Smooth muscle cell (in vitro differentiated cells): Measurements from ENCODE around the gene DISP3. TPM values are rescaled to one million over a fixed set of nuclear protein-coding genes. Genes with fewer than 3 reads are reported as not detected.

ENCODE experiments used
- DNase-seq: peaks from one replicate; lab custom pipeline; 2025; ENCODE audit not compliant: unreplicated experiment; lab: John Stamatoyannopoulos, UW
- H2AFZ ChIP-seq: fragments of 200-600 bp; sonication (generic); 2 replicates; pipeline ENCODE4 v1.6.0; 2016; ENCODE audit warnings: antibody characterized with exemption, low read depth, mild to moderate bottlenecking
- H3F3A ChIP-seq: fragments of 200-600 bp; sonication (generic); 2 replicates; pipeline ENCODE4 v1.6.0; 2017; ENCODE audit warnings: antibody characterized with exemption, low read depth
- H3K27ac ChIP-seq: fragments of 200-600 bp; sonication (generic); 2 replicates; pipeline ENCODE4 v1.5.1; 2016; ENCODE audit warnings: low read depth, mild to moderate bottlenecking
- H3K27me3 ChIP-seq: fragments of 200-600 bp; sonication (generic); 2 replicates; pipeline ENCODE4 v1.6.1; 2016; ENCODE audit warnings: low read depth, mild to moderate bottlenecking
- H3K36me3 ChIP-seq: fragments of 200-600 bp; sonication (generic); 2 replicates; pipeline ENCODE4 v1.5.1; 2016; ENCODE audit warnings: low read depth
- H3K4me1 ChIP-seq: fragments of 200-600 bp; sonication (generic); 2 replicates; pipeline ENCODE4 v1.5.1; 2016; ENCODE audit warnings: low read depth
- H3K4me2 ChIP-seq: fragments of 200-600 bp; sonication (generic); 2 replicates; pipeline ENCODE4 v1.6.0; 2016; ENCODE audit warnings: mild to moderate bottlenecking
- H3K4me3 ChIP-seq: fragments of 200-600 bp; sonication (generic); 2 replicates; pipeline ENCODE4 v1.5.1; 2016; ENCODE audit warnings: mild to moderate bottlenecking
- H3K79me2 ChIP-seq: fragments of 200-600 bp; sonication (generic); 2 replicates; pipeline ENCODE4 v1.6.0; 2016; ENCODE audit warnings: low read depth, mild to moderate bottlenecking
- H3K9ac ChIP-seq: fragments of 200-600 bp; sonication (generic); 2 replicates; pipeline ENCODE4 v1.6.0; 2016; ENCODE audit warnings: low read depth
- H3K9me3 ChIP-seq: fragments of 200-600 bp; sonication (generic); replicated peaks from 2 replicates; pipeline ENCODE4 v1.5.1; 2016; ENCODE audit warnings: low read depth
- H4K20me1 ChIP-seq: fragments of 200-600 bp; sonication (generic); 2 replicates; pipeline ENCODE4 v1.6.0; 2016; ENCODE audit warnings: low read depth
- WGBS: methylation state at CpG from one replicate; pipeline ENCODE4 v1.1.7; 2016; ENCODE audit warnings: low lambda C conversion rate; 5-methylcytosine and 5-hydroxymethylcytosine counted together
- polyA plus RNA-seq: library from polyadenylated mRNA; unstranded; fragments of >200 nt; fragmentation: Nextera tagmentation; extraction: Ambion mirVana; gene quantifications from 2 replicates; pipeline ENCODE4 v1.2.1, GENCODE V29; 2016
- total RNA-seq: library from RNA; depleted of rRNA; stranded (reverse); fragments of >200 nt; gene quantifications from 2 replicates; pipeline ENCODE4 v1.2.3, GENCODE V29; 2014
- TF ChIP-seq, protein P1 (sequence below): fragments of 200-600 bp; sonication (generic); IDR thresholded peaks from 2 replicates; pipeline ENCODE4 v1.5.1; 2017; ENCODE audit warnings: borderline replicate concordance, mild to moderate bottlenecking, antibody characterized with exemption; ENCODE audit not compliant: insufficient read depth, poor library complexity, severe bottlenecking

The DISP3 gene
- total and polyA plus RNA-seq, 2 experiments from 2014 or later: 0.17 TPM; not detected in 1

DNA sequence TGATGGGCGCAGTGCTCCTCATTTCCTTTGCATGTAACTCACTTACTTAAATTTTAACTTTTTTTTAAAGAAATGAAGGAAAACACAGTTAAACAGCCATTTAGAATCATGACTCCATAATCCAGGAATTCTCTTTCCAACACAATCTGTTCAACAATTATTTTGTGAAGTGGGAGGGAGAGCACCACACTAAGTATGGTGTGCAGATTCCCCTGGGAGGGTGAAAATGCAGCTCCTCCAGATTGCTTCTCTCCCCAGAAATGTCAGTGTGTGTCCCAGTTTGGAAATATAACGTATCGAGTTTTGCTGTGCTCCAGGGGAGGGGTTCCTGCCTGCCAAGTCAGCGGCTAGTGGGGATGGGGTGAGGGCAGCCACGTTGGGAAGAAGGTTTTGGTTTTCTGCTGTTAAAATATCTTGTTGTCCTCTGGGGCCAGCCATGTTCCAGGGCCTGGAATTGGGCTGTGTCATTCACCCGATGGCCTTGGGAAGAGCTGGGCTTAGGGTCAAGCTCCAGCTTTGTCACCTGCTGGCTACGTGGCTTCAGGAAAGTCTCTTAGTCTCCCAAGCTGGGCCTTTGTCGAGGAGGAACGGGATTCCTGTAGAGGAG, 17.3 kb upstream of the DISP3 start:
- Histone ChIP-seq H3K9me3 (no peaks in the 10 kb centered on the region), H3K27me3 (peaks cover 18% of the 10 kb centered on the region), H3K36me3 (no peaks in the 10 kb centered on the region), H3K9ac (no peak overlapping the region), H2AFZ (no peak overlapping the region), H3K79me2 (no peaks in the 10 kb centered on the region), H3F3A (no peaks in the 10 kb centered on the region), H3K4me1 (no peaks in the 10 kb centered on the region), H3K27ac (no peak overlapping the region), H4K20me1 (no peaks in the 10 kb centered on the region), H3K4me2 (no peak overlapping the region), H3K4me3 (no peak overlapping the region)
- DNase-seq: no peak
- WGBS: 80% methylated on average over 9 of the region's 9 CpGs
- TF ChIP-seq, protein P1, sequence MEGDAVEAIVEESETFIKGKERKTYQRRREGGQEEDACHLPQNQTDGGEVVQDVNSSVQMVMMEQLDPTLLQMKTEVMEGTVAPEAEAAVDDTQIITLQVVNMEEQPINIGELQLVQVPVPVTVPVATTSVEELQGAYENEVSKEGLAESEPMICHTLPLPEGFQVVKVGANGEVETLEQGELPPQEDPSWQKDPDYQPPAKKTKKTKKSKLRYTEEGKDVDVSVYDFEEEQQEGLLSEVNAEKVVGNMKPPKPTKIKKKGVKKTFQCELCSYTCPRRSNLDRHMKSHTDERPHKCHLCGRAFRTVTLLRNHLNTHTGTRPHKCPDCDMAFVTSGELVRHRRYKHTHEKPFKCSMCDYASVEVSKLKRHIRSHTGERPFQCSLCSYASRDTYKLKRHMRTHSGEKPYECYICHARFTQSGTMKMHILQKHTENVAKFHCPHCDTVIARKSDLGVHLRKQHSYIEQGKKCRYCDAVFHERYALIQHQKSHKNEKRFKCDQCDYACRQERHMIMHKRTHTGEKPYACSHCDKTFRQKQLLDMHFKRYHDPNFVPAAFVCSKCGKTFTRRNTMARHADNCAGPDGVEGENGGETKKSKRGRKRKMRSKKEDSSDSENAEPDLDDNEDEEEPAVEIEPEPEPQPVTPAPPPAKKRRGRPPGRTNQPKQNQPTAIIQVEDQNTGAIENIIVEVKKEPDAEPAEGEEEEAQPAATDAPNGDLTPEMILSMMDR: no peak

DNA sequence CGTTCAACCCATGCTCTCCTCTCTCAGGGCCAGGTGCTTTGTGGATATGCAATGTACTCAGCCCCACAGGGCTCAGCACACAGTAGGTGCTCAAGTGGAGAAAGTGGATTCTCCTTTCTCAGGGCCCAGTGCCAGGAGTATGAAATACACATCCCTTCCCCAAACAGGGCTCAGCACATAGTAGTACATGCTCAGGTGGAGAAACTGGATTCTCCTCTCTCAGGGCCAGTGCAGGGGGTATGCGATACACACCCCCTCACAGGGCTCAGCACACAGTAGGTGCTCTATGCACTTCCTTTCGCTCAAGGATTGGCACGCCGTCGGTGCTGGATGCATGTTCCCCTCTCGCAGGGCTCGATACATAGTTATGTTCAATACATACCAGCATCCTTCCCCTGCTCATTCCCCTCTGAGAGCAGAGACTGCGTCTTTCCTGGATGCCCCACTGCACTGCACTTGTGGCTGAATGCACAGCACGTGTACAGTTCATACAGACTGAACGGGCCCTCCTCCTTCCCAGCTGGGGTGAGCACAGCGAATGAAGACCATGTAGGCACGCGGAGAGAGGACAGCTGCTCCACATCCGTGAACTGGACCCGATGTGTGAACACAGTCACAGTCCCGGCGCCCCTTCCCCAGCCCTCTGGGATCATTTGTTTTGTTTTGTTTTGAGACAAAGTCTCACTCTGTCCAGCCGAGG, 16.6 kb upstream of the DISP3 start:
- Histone ChIP-seq H3K79me2 (no peaks in the 10 kb centered on the region), H3K36me3 (no peaks in the 10 kb centered on the region), H3K4me2 (no peak overlapping the region), H3K4me3 (no peak overlapping the region), H3F3A (no peaks in the 10 kb centered on the region), H4K20me1 (no peaks in the 10 kb centered on the region), H3K9ac (no peak overlapping the region), H3K4me1 (no peaks in the 10 kb centered on the region), H2AFZ (no peak overlapping the region), H3K9me3 (no peaks in the 10 kb centered on the region), H3K27ac (no peak overlapping the region), H3K27me3 (peaks cover 18% of the 10 kb centered on the region)
- DNase-seq: no peak
- 87% methylated on average over 19 of the region's 19 CpGs for WGBS
- TF ChIP-seq, protein P1: no peak

DNA sequence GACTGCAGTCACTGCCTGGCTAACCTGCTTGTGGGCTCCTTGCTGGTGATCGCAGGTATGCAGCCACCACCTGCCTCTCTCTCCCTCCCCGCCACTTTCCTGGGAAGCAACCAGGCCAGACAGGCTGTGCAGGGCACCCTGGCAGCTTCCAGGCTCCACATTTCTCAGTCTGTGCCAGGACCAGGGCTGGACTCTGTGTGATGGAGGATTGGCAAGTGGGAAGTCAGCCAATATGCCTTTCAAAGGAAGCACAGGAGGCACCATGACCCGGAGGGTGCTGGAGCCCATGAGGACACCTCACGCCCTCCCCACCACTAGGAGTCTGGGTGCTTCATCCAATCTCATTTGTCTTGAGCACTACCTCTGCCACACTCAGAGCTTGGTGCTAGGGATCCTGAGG, 15.8 kb upstream of the DISP3 start:
- Histone ChIP-seq H3K4me3 (no peak overlapping the region), H3K9ac (no peak overlapping the region), H2AFZ (no peak overlapping the region), H3K27ac (no peak overlapping the region), H3K4me2 (no peak overlapping the region), H3K4me1 (no peaks in the 10 kb centered on the region), H3K9me3 (no peaks in the 10 kb centered on the region), H3K79me2 (no peaks in the 10 kb centered on the region), H4K20me1 (no peaks in the 10 kb centered on the region), H3F3A (no peaks in the 10 kb centered on the region), H3K27me3 (peaks cover 20% of the 10 kb centered on the region), H3K36me3 (no peaks in the 10 kb centered on the region)
- no peak for DNase-seq
- WGBS: 87% methylated on average over 4 of the region's 4 CpGs
- TF ChIP-seq, protein P1: no peak
